Activated T-cell treated with anti-CD3 and anti-CD28 coated beads for 24 hours (primary cell): Measurements from ENCODE around the gene CTXN2.

Experiments used
- DNase-seq: peaks from one replicate; pipeline ENCODE4 v3.0.0-alpha.2; 2020; ENCODE audit warnings: low read depth

The CTXN2 gene

GRCh38 chr15:48191574-48192225, at the start of gene CTXN2:
CTXN2 (plus strand) TSS chr15:48191665; CDS start chr15:48201301, 9,636 bp downstream.
- no peak for DNase-seq

- DNase-seq = no peak
Observed at GRCh38 chr15:48143856-48144255, 47.6 kb upstream of the CTXN2 start.

- no peak for DNase-seq
Observed at GRCh38 chr15:48144889-48145288, 46.6 kb upstream of the CTXN2 start.

- no peak for DNase-seq
Observed at GRCh38 chr15:48145923-48146322, 45.5 kb upstream of the CTXN2 start.

- no peak for DNase-seq
Observed at GRCh38 chr15:48147358-48147757, 44.1 kb upstream of the CTXN2 start.

DNA sequence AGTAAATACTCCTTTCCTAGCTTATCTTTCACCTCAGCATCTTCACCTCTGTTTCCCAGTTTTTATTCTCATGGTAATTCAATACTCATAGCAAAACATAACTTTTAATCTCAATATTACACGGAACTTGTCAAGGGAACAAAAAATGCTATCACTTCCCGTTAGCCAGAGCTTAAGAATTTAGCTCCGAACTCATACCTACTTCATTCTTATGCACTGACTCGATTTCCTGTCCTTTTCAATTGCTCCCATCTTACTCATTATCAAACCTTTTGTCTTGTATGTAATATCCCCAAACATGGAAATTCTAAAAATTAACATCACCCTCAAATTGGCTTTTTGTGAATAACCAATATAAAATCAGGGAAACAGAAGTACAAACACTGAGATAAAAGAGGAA, 41.6 kb upstream of the CTXN2 start:
- DNase-seq = no peak

- no peak for DNase-seq
Observed at GRCh38 chr15:48153526-48153925, 37.9 kb upstream of the CTXN2 start.

DNA sequence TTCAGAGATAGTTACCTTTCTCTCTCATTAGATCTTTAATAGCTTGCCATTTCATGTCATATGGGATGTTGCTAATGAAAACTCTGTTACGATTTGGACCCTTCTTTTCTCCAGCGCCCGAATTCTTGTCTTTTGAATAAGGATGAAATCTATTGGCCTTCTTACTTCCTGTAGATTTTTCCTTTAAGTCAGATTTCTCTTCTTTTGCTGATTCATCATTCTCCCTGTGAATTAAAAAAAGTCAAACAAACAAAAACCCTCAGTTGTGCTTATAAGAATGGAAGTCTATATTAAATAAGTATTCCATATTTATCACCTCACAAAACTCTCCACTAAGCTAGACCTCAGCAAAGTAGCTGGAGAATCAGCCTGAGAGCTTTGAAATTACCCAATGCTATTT, 22.8 kb upstream of the CTXN2 start:
- DNase-seq = no peak

- DNase-seq = no peak
Observed at GRCh38 chr15:48170981-48171380, 20.5 kb upstream of the CTXN2 start.

DNA sequence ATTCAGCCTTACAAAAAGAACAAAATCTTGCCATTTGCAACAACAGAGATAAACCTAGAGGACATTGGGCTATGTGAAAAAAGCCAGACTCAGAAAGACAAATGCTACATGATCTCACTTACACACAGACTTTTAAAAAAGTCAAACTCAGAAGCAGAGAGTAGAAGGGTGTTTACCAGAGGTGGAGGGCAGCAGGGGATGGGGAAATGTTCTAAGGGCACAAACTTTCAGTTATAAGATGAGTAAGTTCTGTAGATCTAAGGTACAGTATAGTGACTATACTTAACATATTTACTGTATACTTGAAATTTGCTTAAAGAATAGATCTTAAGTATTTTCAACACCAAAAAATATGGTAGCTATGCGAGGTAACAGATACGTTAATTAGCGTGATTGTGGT, 16.3 kb upstream of the CTXN2 start:
- no peak for DNase-seq

- no peak for DNase-seq
Observed at GRCh38 chr15:48176112-48176511, 15.4 kb upstream of the CTXN2 start.

- DNase-seq = no peak
Observed at GRCh38 chr15:48176957-48177356, 14.5 kb upstream of the CTXN2 start.

- DNase-seq = no peak
Observed at GRCh38 chr15:48177383-48177765, 14.1 kb upstream of the CTXN2 start.

DNA sequence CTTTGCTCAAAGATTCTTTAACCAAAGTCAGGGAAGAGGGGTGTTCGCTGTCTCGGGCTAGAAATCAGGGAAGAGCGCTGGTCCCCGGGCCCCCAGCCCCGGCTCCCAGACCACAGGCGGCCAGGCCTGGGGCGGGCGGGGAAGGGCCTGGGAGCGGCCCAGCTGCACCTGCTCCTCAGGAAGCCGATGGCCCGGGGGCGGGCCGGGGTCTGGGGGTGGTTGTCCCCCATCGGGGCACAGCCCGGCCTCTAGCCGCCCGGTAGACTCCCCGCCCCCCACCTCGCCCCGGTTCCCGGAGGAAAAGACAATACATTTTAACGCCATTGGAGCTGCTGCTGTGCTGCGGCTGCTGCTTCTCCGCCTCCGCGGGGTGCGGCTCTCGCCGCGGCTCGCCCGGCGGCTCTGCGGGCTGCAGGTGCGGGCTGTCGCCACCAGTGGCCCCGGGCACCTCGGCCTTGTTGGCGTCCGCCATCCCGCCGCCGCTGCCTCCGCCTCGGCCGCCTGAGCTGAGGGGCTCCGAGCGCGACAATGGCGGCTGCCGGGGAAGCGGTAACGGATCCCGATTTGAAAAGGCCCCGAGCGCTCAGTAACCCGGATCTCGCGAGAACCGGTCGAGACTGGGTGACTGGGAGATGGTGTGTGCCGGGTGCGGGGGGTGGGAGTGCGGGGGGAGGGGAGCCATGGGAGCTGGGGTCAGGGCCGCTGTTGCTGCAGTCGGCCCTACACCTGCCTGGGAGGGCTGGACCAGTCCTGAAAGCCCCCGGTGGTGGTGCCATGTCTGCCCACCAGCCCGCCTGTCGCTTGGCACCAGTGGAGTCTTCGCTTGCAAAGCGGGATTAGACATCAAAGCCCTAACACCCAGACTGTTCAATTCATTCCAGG, 13.5 kb upstream of the CTXN2 start, which contains the start of gene MYEF2:
MYEF2 (minus strand) TSS at position 530 of the 882 bp plus-strand sequence; CDS start at position 472, 58 bp downstream.
- peak; percentile 60 for DNase-seq

DNA sequence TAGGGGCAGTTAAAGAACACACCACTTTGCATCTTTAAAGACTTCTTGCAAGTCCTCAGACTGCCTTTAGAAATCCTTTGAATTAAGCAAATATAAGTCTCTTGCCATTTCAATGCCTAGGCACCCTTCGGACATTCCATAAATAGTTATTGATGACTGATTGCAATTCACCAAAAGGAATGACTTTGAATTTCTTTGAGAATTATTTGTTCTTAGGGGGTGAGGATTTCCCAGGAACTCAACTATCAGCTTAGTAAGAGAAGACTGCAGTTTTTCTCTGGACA, 12.9 kb upstream of the CTXN2 start:
- no peak for DNase-seq

GRCh38 chr15:48182749-48183148, 8.7 kb upstream of the CTXN2 start:
- no peak for DNase-seq

DNA sequence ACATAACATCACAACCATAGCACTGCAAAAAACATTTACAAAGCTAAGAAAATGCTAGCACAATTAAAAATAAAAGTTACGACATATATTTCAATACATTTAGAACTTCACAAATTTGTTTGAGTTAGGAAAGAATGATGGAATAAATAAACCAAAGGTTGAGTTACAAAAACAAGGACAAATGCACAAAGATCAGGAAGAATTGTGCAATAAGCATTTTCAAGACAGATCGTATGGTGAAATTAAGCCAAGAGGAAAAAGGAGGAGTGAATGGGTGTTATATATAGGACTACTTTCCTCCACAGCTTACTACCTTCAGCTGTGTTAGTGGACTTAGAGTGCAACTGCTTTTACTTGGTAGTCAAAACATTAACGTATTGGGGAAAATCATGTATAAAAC, 5.9 kb upstream of the CTXN2 start:
- no peak for DNase-seq

- DNase-seq = no peak
Observed at GRCh38 chr15:48186271-48186670, 5.2 kb upstream of the CTXN2 start.

DNA sequence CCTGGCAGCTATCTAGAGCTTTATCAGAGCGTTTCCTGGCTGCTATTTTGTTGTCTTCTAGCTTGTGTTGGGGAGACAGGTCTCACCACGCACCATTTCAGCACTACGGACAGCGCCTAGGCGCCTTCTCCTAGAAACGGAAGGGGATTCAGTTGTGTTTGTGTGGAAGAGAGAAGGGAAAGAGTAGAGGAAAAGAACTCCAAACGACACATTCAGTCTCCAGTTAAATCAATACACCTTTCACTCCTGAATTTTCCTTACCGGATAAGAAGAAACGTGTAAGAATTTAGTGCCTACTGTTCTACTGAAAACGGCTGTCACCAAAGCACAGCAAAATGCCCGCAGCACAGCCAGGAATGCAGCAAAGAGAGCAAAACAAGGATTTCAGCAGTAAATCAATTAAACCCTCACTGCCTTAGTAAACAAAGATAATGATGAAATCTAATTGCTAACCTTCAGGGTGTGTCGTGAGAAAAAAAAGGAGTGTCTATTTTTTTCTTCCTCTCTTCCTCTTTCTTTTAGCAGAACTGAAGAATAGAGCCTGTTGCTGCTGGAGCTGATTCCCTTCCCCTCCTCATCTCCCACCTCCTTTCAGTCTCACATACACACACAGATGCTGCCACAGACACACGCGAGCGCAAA, 412 bp upstream of the CTXN2 start:
- no peak for DNase-seq

GRCh38 chr15:48202068-48202467, 10.6 kb downstream of the CTXN2 start:
- DNase-seq = no peak

- no peak for DNase-seq
Observed at GRCh38 chr15:48205981-48206380, 14.5 kb downstream of the CTXN2 start, which contains the start of gene SLC12A1. SLC12A1 (plus strand) TSS chr15:48206302; CDS start chr15:48207720, 1,418 bp downstream.

DNA sequence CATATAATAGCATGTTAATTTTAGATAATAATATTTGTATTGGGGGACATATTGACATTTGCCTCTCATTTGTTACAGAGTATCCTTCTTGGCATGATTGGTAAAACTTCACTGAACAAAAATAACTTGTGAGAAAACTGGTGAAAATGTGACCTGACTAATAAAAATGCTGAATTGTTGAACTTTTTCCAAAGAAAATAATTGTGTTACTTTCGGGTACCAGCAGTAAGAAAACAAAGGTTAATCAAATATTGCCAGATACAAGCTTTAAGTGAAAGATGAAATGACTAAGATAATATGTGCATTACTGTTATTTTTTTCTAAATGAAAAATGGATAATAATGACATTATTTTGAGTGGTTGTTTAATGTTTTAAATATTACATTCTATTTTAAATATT, 29.8 kb downstream of the CTXN2 start:
- DNase-seq = no peak

- DNase-seq = no peak
Observed at GRCh38 chr15:48221885-48222284, 30.4 kb downstream of the CTXN2 start.
